IMR-90 (cell line): ENCODE data around the gene IRAK1BP1. TPM values are rescaled to one million over a fixed set of nuclear protein-coding genes. Genes with fewer than 3 reads are reported as not detected.

ENCODE experiments used
- ATAC-seq: fragments of 200-7000 bp; cut with Tn5 transposase; 2 replicates; pipeline ENCODE4 v1.9.1; 2020; ENCODE audit warnings: low read depth, mild to moderate bottlenecking, moderate library complexity
- BruUV-seq: library from RNA; stranded (reverse); fragments of 400-500 nt; replicated peaks from 2 replicates; lab custom pipeline; 2021; lab: Mats Ljungman, UMichigan
- CTCF ChIA-PET: fragments of 300-600 bp; formaldehyde crosslinking; extraction: SDS; loops from one replicate; lab custom pipeline; 2021; ENCODE audit warnings: antibody characterized with exemption; lab: Yijun Ruan, JAX
- POLR2A ChIA-PET: fragments of 300-600 bp; sonication (Branson Sonifier 250); formaldehyde crosslinking; loops from one replicate; lab custom pipeline; 2022; ENCODE audit warnings: antibody characterized with exemption; ENCODE audit not compliant: unreplicated experiment; lab: Charles Lee
- DNase-seq: peaks from one replicate; pipeline ENCODE4 v3.0.0; 2013
- H2AFZ ChIP-seq: replicated peaks from 2 replicates; pipeline ENCODE3; 2013; ENCODE audit warnings: low read length, mild to moderate bottlenecking; ENCODE audit not compliant: poor library complexity
- H2AK5ac ChIP-seq: 2 replicates; pipeline ENCODE4 v1.6.1; 2013; ENCODE audit warnings: low read depth, low read length, inconsistent platforms
- H2AK9ac ChIP-seq: replicated peaks from 2 replicates; pipeline ENCODE3; 2013; ENCODE audit warnings: mild to moderate bottlenecking, low read depth, low read length, moderate library complexity; ENCODE audit not compliant: poor library complexity
- H2BK120ac ChIP-seq: 2 replicates; pipeline ENCODE4 v1.6.1; 2013; ENCODE audit warnings: low read depth, low read length, inconsistent platforms
- H2BK15ac ChIP-seq: 3 replicates; pipeline ENCODE4 v1.6.1; 2013; ENCODE audit warnings: low read depth, low read length, inconsistent platforms
- H2BK20ac ChIP-seq: 2 replicates; pipeline ENCODE4 v1.6.1; 2013; ENCODE audit warnings: low read depth, mild to moderate bottlenecking, inconsistent platforms, low read length, moderate library complexity
- H2BK5ac ChIP-seq: 2 replicates; pipeline ENCODE4 v1.6.1; 2013; ENCODE audit warnings: mild to moderate bottlenecking, low read depth, low read length, inconsistent platforms; ENCODE audit not compliant: poor library complexity, severe bottlenecking
- H3K14ac ChIP-seq: replicated peaks from 2 replicates; pipeline ENCODE4 v1.6.1; 2013; ENCODE audit warnings: low read depth, low read length, inconsistent platforms
- H3K18ac ChIP-seq: 2 replicates; pipeline ENCODE4 v1.6.1; 2013; ENCODE audit warnings: low read depth, low read length, control low read depth
- H3K23ac ChIP-seq: 2 replicates; pipeline ENCODE4 v1.6.1; 2013; ENCODE audit warnings: low read depth, low read length, inconsistent platforms
- H3K27ac ChIP-seq: 2 replicates; pipeline ENCODE4 v1.5.1; 2013; ENCODE audit warnings: mild to moderate bottlenecking, control low read depth, low read length; ENCODE audit not compliant: insufficient read depth
- H3K27me3 ChIP-seq: 2 replicates; pipeline ENCODE4 v1.6.1; 2013; ENCODE audit warnings: low read length; ENCODE audit not compliant: control insufficient read depth, insufficient read depth
- H3K36me3 ChIP-seq: 2 replicates; pipeline ENCODE4 v1.6.1; 2013; ENCODE audit warnings: low read length, mixed read lengths; ENCODE audit not compliant: control insufficient read depth, insufficient read depth
- H3K4ac ChIP-seq: 2 replicates; pipeline ENCODE4 v1.6.1; 2013; ENCODE audit warnings: low read depth, low read length, inconsistent platforms
- H3K4me1 ChIP-seq: 2 replicates; pipeline ENCODE4 v1.6.1; 2013; ENCODE audit warnings: low read length, mixed read lengths; ENCODE audit not compliant: control insufficient read depth, insufficient read depth
- H3K4me2 ChIP-seq: 2 replicates; pipeline ENCODE4 v1.6.1; 2013; ENCODE audit warnings: low read depth, mild to moderate bottlenecking, control low read depth, low read length, moderate library complexity
- H3K4me3 ChIP-seq: 2 replicates; pipeline ENCODE4 v1.5.1; 2013; ENCODE audit warnings: low read depth, mild to moderate bottlenecking, control low read depth, low read length, moderate library complexity; ENCODE audit not compliant: insufficient read depth
- H3K56ac ChIP-seq: 2 replicates; pipeline ENCODE4 v1.6.1; 2013; ENCODE audit warnings: low read length, inconsistent platforms; ENCODE audit not compliant: insufficient read depth; ENCODE audit errors: extremely low read depth
- H3K79me1 ChIP-seq, 2 experiments: 2 replicates each; pipeline ENCODE4 v1.6.1; 2013; ENCODE audit warnings: low read length in 2 of 2, inconsistent platforms in 1 of 2, low read depth in 1 of 2
- H3K9ac ChIP-seq: 2 replicates; pipeline ENCODE4 v1.6.1; 2013; ENCODE audit warnings: low read depth, low read length, control low read depth
- H3K9me1 ChIP-seq: 2 replicates; pipeline ENCODE4 v1.6.1; 2013; ENCODE audit warnings: low read length, inconsistent platforms; ENCODE audit not compliant: insufficient read depth
- H3K9me3 ChIP-seq: 2 replicates; pipeline ENCODE4 v1.6.1; 2013; ENCODE audit warnings: low read length; ENCODE audit not compliant: control insufficient read depth, insufficient read depth
- H4K20me1 ChIP-seq: 2 replicates; pipeline ENCODE4 v1.6.1; 2013; ENCODE audit warnings: low read length, inconsistent platforms; ENCODE audit not compliant: insufficient read depth
- H4K5ac ChIP-seq: 2 replicates; pipeline ENCODE4 v1.6.1; 2013; ENCODE audit warnings: mild to moderate bottlenecking, low read depth, low read length, control low read depth
- H4K8ac ChIP-seq, 2 experiments: 2 replicates each; pipeline ENCODE4 v1.6.1; 2013; ENCODE audit warnings: low read depth in 2 of 2, low read length in 2 of 2, control low read depth in 1 of 2, inconsistent platforms in 1 of 2
- H4K91ac ChIP-seq: 2 replicates; pipeline ENCODE4 v1.6.1; 2013; ENCODE audit warnings: low read depth, low read length, inconsistent platforms; ENCODE audit not compliant: insufficient read depth
- FOS ChIP-seq: fragments of 150-350 bp; IDR thresholded peaks from 2 replicates; pipeline ENCODE4 v1.6.1; 2016; ENCODE audit warnings: low read depth, low read length
- MAZ ChIP-seq: IDR thresholded peaks from 2 replicates; pipeline ENCODE4 v1.6.1; 2012; ENCODE audit warnings: low read depth, mild to moderate bottlenecking, low read length, improper control_type of control experiment, moderate library complexity, borderline replicate concordance
- MXI1 ChIP-seq: IDR thresholded peaks from 2 replicates; pipeline ENCODE4 v1.6.1; 2012; ENCODE audit warnings: low read depth, mild to moderate bottlenecking, low read length, moderate library complexity, borderline replicate concordance
- POLR2A ChIP-seq: IDR thresholded peaks from 2 replicates; pipeline ENCODE4 v1.6.1; 2012; ENCODE audit warnings: mild to moderate bottlenecking, low read depth, low read length
- RAD21 ChIP-seq: IDR thresholded peaks from 2 replicates; pipeline ENCODE4 v1.6.1; 2012; ENCODE audit warnings: low read length, improper control_type of control experiment
- WGBS, 2 experiments: methylation state at CpG; one replicate each; pipeline versions ENCODE4 v1.1.5 to v1.1.7; 2013; ENCODE audit warnings: missing lambda C conversion rate in 2 of 2; ENCODE audit not compliant: insufficient read length in 1 of 2; ENCODE audit errors: extremely low coverage in 2 of 2; 5-methylcytosine and 5-hydroxymethylcytosine counted together
- dilution Hi-C: fragments of 300-500 bp; cut with HindIII; formaldehyde crosslinking; loops from one replicate; pipeline ENCODE4 v1.14.3; 2018; ENCODE audit warnings: low sequenced_read_pairs; ENCODE audit not compliant: unreplicated experiment
- in situ Hi-C: fragments of 300-500 bp; cut with MboI; formaldehyde crosslinking; loops from 3 replicates; pipeline ENCODE4 v1.14.3; 2019; ENCODE audit warnings: low sequenced_read_pairs, inconsistent platforms, mixed read lengths
- intact Hi-C: fragments of 100-400 bp; cut with micrococcal nuclease; formaldehyde crosslinking; loops from 2 replicates; pipeline ENCODE4 v1.10.0; 2022
- polyA plus RNA-seq, 3 experiments: library from polyadenylated mRNA; depleted of rRNA; stranded (reverse); fragments of >200 nt; gene quantifications; 2 replicates each; pipeline ENCODE4 v1.2.3, GENCODE V29; 2012; ENCODE audit warnings: low replicate concordance in 1 of 3
- total RNA-seq: library from RNA; depleted of rRNA; stranded (reverse); fragments of >200 nt; gene quantifications from 2 replicates; pipeline ENCODE4 v1.2.3, GENCODE V29; 2012

Gene IRAK1BP1
- total and polyA plus RNA-seq, 2 of the 4 experiments (the other 2 are of a cell fraction), result 0.94 to 2.2 TPM

- no peaks in the 10 kb centered on the region for H3K9me1 ChIP-seq
- H3K18ac ChIP-seq, result no peak overlapping the region
- no peak overlapping the region for H2AK5ac ChIP-seq
- ATAC-seq, result no peak
- dilution Hi-C loops, result no loop called here
- H3K4ac ChIP-seq, result no peak overlapping the region
- no peaks in the 10 kb centered on the region for H3K4me1 ChIP-seq
- no peak overlapping the region for H2BK120ac ChIP-seq
- no peak overlapping the region for H3K9ac ChIP-seq
- H3K9me3 ChIP-seq, result no peaks in the 10 kb centered on the region
- H4K20me1 ChIP-seq, result no peaks in the 10 kb centered on the region
- H4K8ac ChIP-seq, result no peak overlapping the region
- H3K4me2 ChIP-seq, result no peak overlapping the region
- no CpG with 5 or more reads among the region's 3 CpGs for WGBS, 2 experiments
- no peak overlapping the region for H4K91ac ChIP-seq
- no peak overlapping the region for H3K14ac ChIP-seq
- TF ChIP-seq FOS (no peak), RAD21 (no peak), MAZ (no peak), MXI1 (no peak), POLR2A (no peak)
- H2BK15ac ChIP-seq, result no peak overlapping the region
- H3K27me3 ChIP-seq, result no peaks in the 10 kb centered on the region
- H3K36me3 ChIP-seq, result no peaks in the 10 kb centered on the region
- ChIA-PET POLR2A (no interaction called here), CTCF (no interaction called here)
- H2BK20ac ChIP-seq, result no peak overlapping the region
- intact Hi-C loops, result no loop called here
- H3K56ac ChIP-seq, result no peak overlapping the region
- BruUV-seq, result no TSS peak
- no peak for DNase-seq
- no peak overlapping the region for H2AK9ac ChIP-seq
- H3K23ac ChIP-seq, result no peak overlapping the region
- no peaks in the 10 kb centered on the region; a peak in 2 of 4 replicates for H3K79me1 ChIP-seq
- no peak overlapping the region for H4K5ac ChIP-seq
- H3K4me3 ChIP-seq, result no peak overlapping the region
- in situ Hi-C loops, result no loop called here
- H2AFZ ChIP-seq, result no peak overlapping the region
- no peak overlapping the region for H3K27ac ChIP-seq
- no peak overlapping the region for H2BK5ac ChIP-seq
These were observed 8.2 kb downstream of the IRAK1BP1 start for GRCh38 chr6:78875505-78875904.
